ENCODE results near the gene SPAG8.

DNA sequence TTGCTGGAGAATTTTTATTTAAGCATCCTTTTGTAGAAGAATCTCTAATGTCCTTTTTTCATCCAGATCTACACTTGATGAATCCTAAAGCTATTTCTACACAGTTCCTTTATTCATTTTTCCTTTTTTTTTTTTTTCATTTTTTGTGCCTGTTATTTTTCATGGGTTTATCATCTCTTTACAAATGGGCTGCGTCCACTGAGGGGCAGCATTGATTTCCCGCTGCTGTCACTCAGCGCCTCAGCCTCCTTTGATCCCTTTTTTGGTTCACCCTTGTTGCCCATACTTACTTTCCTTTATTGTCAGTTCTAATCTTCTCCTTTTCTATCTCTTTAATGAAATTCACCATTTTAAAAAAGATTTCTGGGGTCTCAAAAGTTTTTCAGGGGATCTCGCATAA is 52.3 kb downstream of the SPAG8 start:
- TF ChIP-seq ZNF274 (IDR thresholded peaks at IDR 0.05; ENCODE audit: low read depth, low read length), result no peak
- TF ChIP-seq YY1 (IDR thresholded peaks at IDR 0.05; ENCODE audit: insufficient read depth, insufficient read length), result no peak
- no peak for TF ChIP-seq SUZ12 (IDR thresholded peaks at IDR 0.05; ENCODE audit: extremely low read depth, insufficient read depth, insufficient read length)

All from NT2/D1 (cell line).